ENCODE measurements around the gene FGF4.

FGF4 gene

GRCh38 chr11:69813839-69814238 lies 38.7 kb upstream of the FGF4 start:
- no peak for TF ChIP-seq GLIS2 (tag by site-specific recombination; IDR thresholded peaks at IDR 0.05)
- peak; percentile 71 for TF ChIP-seq ZNF366 (tag by site-specific recombination; conservative IDR thresholded peaks at IDR 0.05)
- H3K36me3 ChIP-seq (ENCODE audit: control insufficient read depth in 2 of 2, insufficient read depth in 1 of 2, low read length in 2 of 2) = no peaks in the 10 kb centered on the region
- POLR2A ChIA-PET = no interaction called here
- H3K9me3 ChIP-seq (ENCODE audit: control insufficient read depth, insufficient read depth, low read depth, low read length) = no peaks in the 10 kb centered on the region
- no peak overlapping the region for H3K4me3 ChIP-seq (ENCODE audit: low read depth, low read length)
- no peak overlapping the region for H3K27ac ChIP-seq (ENCODE audit: extremely low read depth, low read depth, low read length)
- H3K4me1 ChIP-seq (ENCODE audit: control insufficient read depth, insufficient read depth, low read length) = no peaks in the 10 kb centered on the region; the same call in 1 of the 2 replicates
- CTCF ChIA-PET = no interaction called here

GRCh38 chr11:69812946-69813345 lies 37.8 kb upstream of the FGF4 start:
- TF ChIP-seq KLF1 (tag by site-specific recombination; IDR thresholded peaks at IDR 0.05) (0 out of 2 replicates have a peak, but pooled peaks have one; percentile 11), PRDM1 (tag by site-specific recombination; IDR thresholded peaks at IDR 0.05) (no peak), GLIS1 (tag by site-specific recombination; IDR thresholded peaks at IDR 0.05) (no peak), ZNF654 (tag by site-specific recombination; IDR thresholded peaks at IDR 0.05; ENCODE audit: low read depth) (no peak)
- H3K4me3 ChIP-seq (ENCODE audit: low read depth, low read length) = no peak overlapping the region
- ChIA-PET CTCF (no interaction called here), POLR2A (no interaction called here)
- no peak overlapping the region for H3K27ac ChIP-seq (ENCODE audit: extremely low read depth, low read depth, low read length)
- H3K9me3 ChIP-seq (ENCODE audit: control insufficient read depth, insufficient read depth, low read depth, low read length) = no peaks in the 10 kb centered on the region
- H3K4me1 ChIP-seq (ENCODE audit: control insufficient read depth, insufficient read depth, low read length) = no peaks in the 10 kb centered on the region; the same call in 1 of the 2 replicates
- H3K36me3 ChIP-seq (ENCODE audit: control insufficient read depth in 2 of 2, insufficient read depth in 1 of 2, low read length in 2 of 2) = no peaks in the 10 kb centered on the region

- no peak for TF ChIP-seq EGR2 (tag by site-specific recombination; IDR thresholded peaks at IDR 0.05; ENCODE audit: low read depth)
- TF ChIP-seq ZNF660 (tag by site-specific recombination; IDR thresholded peaks at IDR 0.05) = no peak
- TF ChIP-seq ZNF184 (tag by site-specific recombination; IDR thresholded peaks at IDR 0.05) = no peak
- TF ChIP-seq ZNF248 (tag by site-specific recombination; IDR thresholded peaks at IDR 0.05) = no peak
- TF ChIP-seq SP3 (tag by site-specific recombination; IDR thresholded peaks at IDR 0.05) = no peak
- TF ChIP-seq ZFHX2 (tag by site-specific recombination; conservative IDR thresholded peaks at IDR 0.05) = no peak
- no peak for TF ChIP-seq PRDM1 (tag by site-specific recombination; IDR thresholded peaks at IDR 0.05)
- TF ChIP-seq GLIS1 (tag by site-specific recombination; IDR thresholded peaks at IDR 0.05) = no peak
- no peak for TF ChIP-seq ZNF324 (tag by site-specific recombination; IDR thresholded peaks at IDR 0.05)
- no peak for TF ChIP-seq ZNF362 (tag by site-specific recombination; IDR thresholded peaks at IDR 0.05)
- Histone ChIP-seq H3K36me3 (ENCODE audit: control insufficient read depth in 2 of 2, insufficient read depth in 1 of 2, low read length in 2 of 2) (no peaks in the 10 kb centered on the region), H3K9me3 (ENCODE audit: control insufficient read depth, insufficient read depth, low read depth, low read length) (no peaks in the 10 kb centered on the region), H3K4me3 (ENCODE audit: low read depth, low read length) (no peak overlapping the region), H3K4me1 (ENCODE audit: control insufficient read depth, insufficient read depth, low read length) (no peaks in the 10 kb centered on the region; the same call in 1 of the 2 replicates), H3K27ac (ENCODE audit: extremely low read depth, low read depth, low read length) (no peak overlapping the region)
- POLR2A ChIA-PET = no interaction called here
- CTCF ChIA-PET = interaction anchor here (0.9 kb wide), 1 partner anchor 11 kb away, joined by 4 read pairs; no protein-coding TSS in a partner anchor
Observed at GRCh38 chr11:69812256-69812655, 37.1 kb upstream of the FGF4 start.

GRCh38 chr11:69811431-69811830 lies 36.3 kb upstream of the FGF4 start:
- Histone ChIP-seq H3K4me3 (ENCODE audit: low read depth, low read length) (no peak overlapping the region), H3K27ac (ENCODE audit: extremely low read depth, low read depth, low read length) (no peak overlapping the region), H3K36me3 (ENCODE audit: control insufficient read depth in 2 of 2, insufficient read depth in 1 of 2, low read length in 2 of 2) (no peaks in the 10 kb centered on the region), H3K9me3 (ENCODE audit: control insufficient read depth, insufficient read depth, low read depth, low read length) (no peaks in the 10 kb centered on the region), H3K4me1 (ENCODE audit: control insufficient read depth, insufficient read depth, low read length) (no peaks in the 10 kb centered on the region)
- CTCF ChIA-PET = interaction anchor here (0.9 kb wide), 1 partner anchor 10 kb away, joined by 4 read pairs; no protein-coding TSS in a partner anchor
- no peak for TF ChIP-seq ZNF146 (tag by site-specific recombination; IDR thresholded peaks at IDR 0.05)
- TF ChIP-seq ZFHX2 (tag by site-specific recombination; conservative IDR thresholded peaks at IDR 0.05) = no peak
- POLR2A ChIA-PET = interaction anchor here (0.5 kb wide), 1 partner anchor 76 kb away, joined by 4 read pairs; no protein-coding TSS in a partner anchor
